Hepatocyte (in vitro differentiated cells): ENCODE measurements around the gene LDB2. TPM values are rescaled to one million over a fixed set of nuclear protein-coding genes. Genes with fewer than 3 reads are reported as not detected.

Experiments
- DNase-seq: peaks from one replicate; pipeline ENCODE4 v3.0.0-alpha.2; 2016; ENCODE audit warnings: low spot score
- H2AFZ ChIP-seq: fragments of 200-600 bp; sonication (generic); 2 replicates; pipeline ENCODE4 v1.6.0; 2016; ENCODE audit warnings: antibody characterized with exemption, mild to moderate bottlenecking
- H3K27ac ChIP-seq: fragments of 200-600 bp; sonication (generic); 2 replicates; pipeline ENCODE4 v1.5.1; 2016; ENCODE audit warnings: mild to moderate bottlenecking
- H3K27me3 ChIP-seq: fragments of 200-600 bp; sonication (generic); 2 replicates; pipeline ENCODE4 v1.6.1; 2016
- H3K36me3 ChIP-seq: fragments of 200-600 bp; sonication (generic); replicated peaks from 2 replicates; pipeline ENCODE4 v1.5.1; 2016; ENCODE audit warnings: low read depth; ENCODE audit not compliant: insufficient read depth
- H3K4me1 ChIP-seq: fragments of 200-600 bp; sonication (generic); 2 replicates; pipeline ENCODE4 v1.5.1; 2016; ENCODE audit warnings: mild to moderate bottlenecking, moderate library complexity; ENCODE audit not compliant: insufficient read depth
- H3K4me2 ChIP-seq: fragments of 200-600 bp; sonication (generic); 2 replicates; pipeline ENCODE4 v1.6.0; 2016
- H3K4me3 ChIP-seq: fragments of 200-600 bp; sonication (generic); 2 replicates; pipeline ENCODE4 v1.5.1; 2016; ENCODE audit warnings: mild to moderate bottlenecking
- H3K79me2 ChIP-seq: fragments of 200-600 bp; sonication (generic); 2 replicates; pipeline ENCODE4 v1.6.0; 2017; ENCODE audit warnings: mild to moderate bottlenecking
- H3K9me2 ChIP-seq: fragments of 200-600 bp; sonication (generic); replicated peaks from 2 replicates; pipeline ENCODE4 v1.6.0; 2017; ENCODE audit warnings: mild to moderate bottlenecking; ENCODE audit not compliant: insufficient read depth
- H3K9me3 ChIP-seq: fragments of 200-600 bp; sonication (generic); 2 replicates; pipeline ENCODE4 v1.5.1; 2016; ENCODE audit warnings: low read depth, mild to moderate bottlenecking
- H4K20me1 ChIP-seq: fragments of 200-600 bp; sonication (generic); 2 replicates; pipeline ENCODE4 v1.6.0; 2016; ENCODE audit warnings: mild to moderate bottlenecking; ENCODE audit not compliant: insufficient read depth, poor library complexity, severe bottlenecking
- CTCF ChIP-seq: fragments of 200-600 bp; sonication (generic); IDR thresholded peaks from 2 replicates; pipeline ENCODE4 v1.5.1; 2016; ENCODE audit warnings: antibody characterized with exemption, mild to moderate bottlenecking; ENCODE audit not compliant: poor library complexity
- EZH2 ChIP-seq: fragments of 200-600 bp; sonication (generic); IDR thresholded peaks from 2 replicates; pipeline ENCODE4 v1.6.1; 2016; ENCODE audit warnings: antibody characterized with exemption, mild to moderate bottlenecking, borderline replicate concordance
- EZH2phosphoT487 ChIP-seq: fragments of 200-600 bp; sonication (generic); IDR thresholded peaks from one replicate; pipeline ENCODE4 v1.6.1; 2018; ENCODE audit warnings: antibody characterized with exemption, mild to moderate bottlenecking, low read depth, moderate library complexity; ENCODE audit not compliant: unreplicated experiment, severe bottlenecking
- WGBS: methylation state at CpG from one replicate; pipeline ENCODE4 v1.1.6; 2016; ENCODE audit warnings: low lambda C conversion rate; ENCODE audit errors: missing lambda C conversion rate; 5-methylcytosine and 5-hydroxymethylcytosine counted together
- polyA plus RNA-seq: library from polyadenylated mRNA; unstranded; fragments of >200 nt; fragmentation: Nextera tagmentation; extraction: Ambion mirVana; gene quantifications from 2 replicates; pipeline ENCODE4 v1.2.1, GENCODE V29; 2016
- total RNA-seq: library from RNA; depleted of rRNA; stranded (reverse); fragments of >200 nt; gene quantifications from 2 replicates; pipeline ENCODE4 v1.2.3, GENCODE V29; 2014

The LDB2 gene
- total and polyA plus RNA-seq, 2 experiments from 2014 or later: 8.7 to 20.3 TPM

- no peak for TF ChIP-seq CTCF
- TF ChIP-seq EZH2phosphoT487: no peak
- TF ChIP-seq EZH2: no peak
- no peak for DNase-seq
- no peak overlapping the region for H3K4me2 ChIP-seq
- H3K79me2 ChIP-seq: no peaks in the 10 kb centered on the region
- H3K9me2 ChIP-seq: no peaks in the 10 kb centered on the region
- no peaks in the 10 kb centered on the region for H4K20me1 ChIP-seq
- no peaks in the 10 kb centered on the region for H3K27me3 ChIP-seq
- H3K36me3 ChIP-seq: no peaks in the 10 kb centered on the region
- no peak overlapping the region for H3K27ac ChIP-seq
- no peak overlapping the region for H3K4me3 ChIP-seq
- no peak overlapping the region for H2AFZ ChIP-seq
- H3K9me3 ChIP-seq: no peaks in the 10 kb centered on the region
- no peaks in the 10 kb centered on the region for H3K4me1 ChIP-seq
These were observed 317.9 kb downstream of the LDB2 start for GRCh38 chr4:16580514-16580913.

- no peak overlapping the region for H3K27ac ChIP-seq
- no peaks in the 10 kb centered on the region for H3K27me3 ChIP-seq
- H3K36me3 ChIP-seq: no peaks in the 10 kb centered on the region
- no peaks in the 10 kb centered on the region for H3K4me1 ChIP-seq
- H2AFZ ChIP-seq: no peak overlapping the region
- TF ChIP-seq EZH2 (no peak), EZH2phosphoT487 (no peak), CTCF (no peak)
- no peaks in the 10 kb centered on the region for H4K20me1 ChIP-seq
- H3K79me2 ChIP-seq: no peaks in the 10 kb centered on the region
- H3K4me3 ChIP-seq: no peak overlapping the region
- H3K9me3 ChIP-seq: no peaks in the 10 kb centered on the region
- DNase-seq: no peak
- H3K9me2 ChIP-seq: no peaks in the 10 kb centered on the region
- H3K4me2 ChIP-seq: no peak overlapping the region
- 74% methylated on average over 3 of the region's 3 CpGs for WGBS
These were observed 318.6 kb downstream of the LDB2 start for GRCh38 chr4:16579866-16580265.

GRCh38 chr4:16577177-16577576 lies 321.3 kb downstream of the LDB2 start:
- H3K4me3 ChIP-seq: no peak overlapping the region
- no peak for DNase-seq
- H3K27ac ChIP-seq: no peak overlapping the region
- WGBS: 95% methylated on average over 3 of the region's 3 CpGs
- H3K27me3 ChIP-seq: no peaks in the 10 kb centered on the region
- no peaks in the 10 kb centered on the region for H3K4me1 ChIP-seq
- no peak for TF ChIP-seq EZH2phosphoT487
- no peak for TF ChIP-seq CTCF
- no peaks in the 10 kb centered on the region for H3K79me2 ChIP-seq
- no peaks in the 10 kb centered on the region for H3K9me3 ChIP-seq
- no peak overlapping the region for H3K4me2 ChIP-seq
- H4K20me1 ChIP-seq: no peaks in the 10 kb centered on the region
- H3K9me2 ChIP-seq: no peaks in the 10 kb centered on the region
- H2AFZ ChIP-seq: no peak overlapping the region
- no peaks in the 10 kb centered on the region for H3K36me3 ChIP-seq

- Histone ChIP-seq H3K36me3 (no peaks in the 10 kb centered on the region), H3K79me2 (no peaks in the 10 kb centered on the region), H3K27me3 (no peaks in the 10 kb centered on the region), H2AFZ (no peak overlapping the region), H3K4me2 (no peak overlapping the region), H3K9me2 (no peaks in the 10 kb centered on the region), H3K27ac (no peak overlapping the region), H3K4me1 (no peaks in the 10 kb centered on the region), H3K9me3 (no peaks in the 10 kb centered on the region), H3K4me3 (no peak overlapping the region), H4K20me1 (no peaks in the 10 kb centered on the region)
- no peak for DNase-seq
- whole genome bisulfite sequencing: 97% methylated on average over 2 of the region's 2 CpGs
- TF ChIP-seq EZH2phosphoT487 (no peak), CTCF (no peak), EZH2 (no peak)
These were observed 323.5 kb downstream of the LDB2 start for GRCh38 chr4:16574981-16575380.
